Activated naive CD4-positive, alpha-beta T cell (primary cell): ENCODE data around the gene CR2.
"Not testable (repeated sequence)": the region's sequence is repeated elsewhere in the genome, so short reads cannot be mapped to it uniquely, and the experiment has no call there.

ENCODE experiments used
- DNase-seq, 4 experiments: peaks; one replicate each; lab custom pipeline; 2025; lab: John Stamatoyannopoulos, UW

The CR2 gene

DNA sequence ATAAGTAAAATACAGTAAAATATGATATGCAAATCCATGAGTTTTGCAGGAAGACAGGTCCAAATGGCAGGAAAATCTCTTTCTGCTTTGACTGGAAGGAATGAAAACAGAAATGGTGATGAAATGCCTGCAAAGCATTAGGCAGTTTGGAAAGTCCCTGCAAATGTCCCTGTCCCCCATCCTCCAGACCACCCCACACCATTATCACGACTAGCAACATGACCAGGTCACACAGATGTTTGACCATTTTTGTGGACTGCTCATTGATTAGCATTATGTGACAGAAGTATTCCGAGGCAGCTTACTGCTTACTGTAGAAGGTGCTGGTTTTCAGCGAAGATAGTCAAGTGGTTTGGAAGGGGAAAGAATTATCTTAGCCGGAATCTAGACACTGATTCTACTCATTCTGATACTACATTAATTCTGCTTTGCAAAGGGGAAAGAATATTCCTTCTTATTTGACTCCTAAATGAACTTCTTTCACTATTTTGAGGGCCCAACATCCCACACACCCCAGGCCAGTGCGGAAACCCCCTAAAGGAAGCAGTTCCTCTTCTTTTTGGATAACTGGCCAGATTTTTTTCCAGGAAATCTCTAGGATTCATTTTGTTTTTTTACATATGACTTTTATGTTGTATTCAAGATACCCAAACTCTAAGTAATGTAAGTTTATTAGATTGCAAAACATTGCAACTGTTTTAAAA is 9.5 kb upstream of the CR2 start:
- no peak for DNase-seq

DNA sequence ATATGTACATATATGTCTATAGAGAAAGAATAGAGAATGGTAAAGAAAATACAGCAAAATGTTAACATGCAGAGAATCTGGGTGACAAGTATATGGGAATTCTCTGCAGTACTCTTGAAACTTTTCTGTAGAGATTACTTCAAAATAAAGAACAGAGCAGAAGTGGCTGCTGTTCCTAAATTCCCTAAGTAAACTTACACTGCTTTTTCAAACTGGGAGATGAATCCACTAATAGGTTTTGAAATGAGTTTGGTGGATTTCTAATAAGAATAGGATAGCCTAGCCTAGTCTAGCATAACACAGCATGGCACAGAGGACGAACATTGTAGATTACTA is 450 bp upstream of the CR2 start:
- DNase-seq = no peak

DNA sequence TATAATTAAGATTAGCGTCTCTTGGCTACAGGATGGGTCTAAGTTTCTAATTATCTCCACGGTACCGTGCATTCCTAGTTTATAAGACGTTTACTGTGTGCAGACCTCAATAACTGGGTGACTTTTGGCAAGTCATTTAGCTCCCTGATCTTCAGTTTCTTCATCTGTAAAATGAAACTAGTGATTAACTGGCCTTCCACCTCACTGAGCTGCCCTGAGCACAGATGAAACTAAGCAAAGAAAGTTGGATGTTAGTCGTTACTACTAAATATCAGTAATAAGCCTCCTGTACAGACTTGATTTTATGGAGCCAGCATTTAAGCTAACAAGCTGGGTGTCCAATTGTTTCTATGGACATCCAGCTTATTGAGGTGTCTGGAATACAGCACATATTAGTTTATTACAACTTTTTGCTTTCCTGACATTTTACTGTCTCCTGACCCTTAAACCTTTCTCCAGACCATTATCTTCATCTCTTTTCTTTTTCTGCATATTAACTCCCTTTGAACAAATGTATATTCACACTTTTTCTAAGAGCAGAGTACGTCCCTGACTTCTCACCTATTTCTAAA is 1.1 kb downstream of the CR2 start:
- no peak for DNase-seq

DNA sequence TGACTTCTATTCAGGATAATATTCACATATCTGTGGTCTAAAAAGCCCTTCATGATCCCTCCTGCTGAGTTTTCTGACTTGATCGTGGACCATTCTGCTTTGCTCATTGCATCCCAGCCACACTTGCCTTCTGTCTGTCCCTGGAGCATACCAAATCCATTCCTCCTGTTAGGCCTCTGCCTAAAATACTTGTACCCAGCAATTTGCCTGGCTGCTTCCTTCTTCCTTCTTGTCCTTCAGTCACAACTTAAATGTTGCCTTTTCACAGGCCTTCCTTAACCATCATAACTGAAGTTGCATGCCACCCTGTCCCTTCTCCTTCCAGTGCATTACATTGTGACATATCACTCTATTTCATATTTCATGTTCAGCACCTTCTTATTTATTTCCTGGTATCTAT is 4.3 kb downstream of the CR2 start:
- DNase-seq = no peak

DNA sequence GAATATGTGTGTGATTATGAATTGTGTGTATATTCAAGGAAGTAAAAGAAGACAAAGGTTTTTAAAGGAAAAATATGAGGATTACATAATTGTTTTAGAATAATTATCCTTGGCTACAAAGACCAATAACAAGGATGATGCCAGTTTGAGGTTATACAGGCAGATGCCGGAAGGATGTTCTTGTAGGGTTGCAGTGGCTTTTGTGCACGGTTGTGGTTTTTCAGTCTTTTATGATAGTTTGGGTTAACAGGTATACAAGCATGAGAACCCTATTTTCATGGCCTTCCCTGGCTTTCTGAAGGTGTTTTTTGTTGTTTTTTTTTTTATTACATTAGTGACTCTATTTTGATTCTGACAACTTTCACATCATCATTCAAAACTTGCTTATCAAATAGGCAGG is 4.9 kb downstream of the CR2 start:
- DNase-seq = no peak

DNA sequence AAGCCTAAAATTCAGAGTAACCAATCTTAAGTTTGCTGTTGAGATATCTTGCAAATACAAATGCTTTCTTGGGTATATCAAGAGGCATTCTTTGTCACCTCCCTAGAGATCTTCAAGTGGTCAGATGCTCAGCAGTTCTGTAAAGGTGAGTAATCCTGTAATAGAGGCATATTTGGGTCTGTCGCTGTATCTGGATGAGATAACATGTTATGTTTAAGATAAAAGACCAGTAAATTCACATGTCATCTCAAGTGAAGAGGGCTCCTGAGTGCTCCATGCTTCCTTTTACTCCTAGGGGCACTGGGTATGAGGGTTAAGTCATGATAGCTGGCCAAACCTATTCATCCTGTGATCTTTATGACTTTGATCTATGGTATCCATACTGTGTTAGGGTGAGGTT is 7.5 kb downstream of the CR2 start:
- DNase-seq = no peak

DNA sequence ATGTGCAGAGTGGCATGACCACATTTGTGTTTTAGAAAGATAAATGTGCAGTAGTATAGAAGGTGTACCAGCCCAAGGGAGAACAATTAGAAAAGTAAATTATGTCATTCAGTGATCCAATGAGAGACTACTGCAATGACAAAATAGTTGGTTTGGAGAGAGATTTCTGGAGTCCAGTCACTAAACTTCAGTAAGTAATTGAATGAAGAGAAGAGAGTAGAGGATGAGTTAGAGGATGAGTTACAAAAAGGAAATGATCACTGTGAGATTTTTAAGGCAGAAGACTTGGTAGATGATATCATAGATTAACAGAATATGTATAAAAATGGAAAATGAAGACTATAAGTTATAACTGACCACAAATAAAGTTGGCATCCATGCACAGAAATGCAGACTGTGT is 8.4 kb downstream of the CR2 start:
- DNase-seq = no peak

DNA sequence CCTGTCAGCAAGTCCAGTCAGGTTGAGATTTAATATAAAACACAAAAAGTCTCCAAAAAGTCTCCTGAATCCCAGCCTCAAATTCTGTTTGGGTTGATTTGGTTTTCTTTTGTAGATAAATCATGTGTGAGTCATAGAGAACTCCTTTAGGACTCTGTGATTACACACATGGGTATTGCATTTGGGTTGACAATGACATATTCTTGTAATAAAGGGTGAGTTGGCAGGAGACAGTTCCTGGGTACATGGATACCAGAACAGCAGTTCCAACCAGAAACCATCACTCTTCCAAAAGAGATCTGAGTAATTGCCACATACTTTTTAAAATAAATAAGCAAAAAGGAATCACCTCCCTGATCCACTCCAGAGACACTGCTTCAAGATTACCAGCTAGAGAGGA is 8.9 kb downstream of the CR2 start:
- DNase-seq = no peak

DNA sequence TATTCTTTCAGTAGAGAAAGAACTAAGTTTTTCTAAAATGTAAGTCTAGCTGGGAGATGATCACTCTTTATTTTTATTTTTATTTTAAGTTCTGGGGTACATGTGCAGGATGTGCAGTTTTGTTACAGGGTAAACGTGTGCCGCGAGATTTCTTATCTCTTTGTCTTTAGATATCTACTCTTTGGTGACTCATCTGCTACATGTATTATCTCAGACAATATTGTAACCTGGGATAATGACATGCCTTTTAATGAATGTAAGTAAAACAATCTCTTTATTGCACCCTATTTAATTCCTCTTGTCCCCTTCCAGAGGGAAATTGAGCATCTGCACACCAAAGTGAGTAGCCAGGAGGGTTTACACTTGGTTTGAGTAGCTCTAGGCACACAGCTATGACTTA is 9.4 kb downstream of the CR2 start:
- DNase-seq = no peak

DNA sequence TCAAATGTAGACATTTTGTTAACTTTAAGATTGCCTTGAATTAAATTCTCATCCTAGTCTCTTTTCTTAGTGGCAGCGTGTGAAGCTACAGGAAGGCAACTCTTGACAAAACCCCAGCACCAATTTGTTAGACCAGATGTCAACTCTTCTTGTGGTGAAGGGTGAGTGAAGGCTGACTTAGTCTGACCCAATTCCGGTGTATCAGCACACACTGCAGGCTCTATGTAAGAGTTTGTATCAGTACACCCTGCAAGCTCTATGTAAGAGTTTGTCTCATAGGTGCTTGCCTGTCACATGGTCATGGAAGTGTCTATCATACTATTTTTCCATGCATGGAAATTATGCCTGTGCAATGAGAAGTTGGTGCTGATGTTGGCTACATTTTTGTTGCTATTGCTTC is 16.8 kb downstream of the CR2 start:
- no peak for DNase-seq

DNA sequence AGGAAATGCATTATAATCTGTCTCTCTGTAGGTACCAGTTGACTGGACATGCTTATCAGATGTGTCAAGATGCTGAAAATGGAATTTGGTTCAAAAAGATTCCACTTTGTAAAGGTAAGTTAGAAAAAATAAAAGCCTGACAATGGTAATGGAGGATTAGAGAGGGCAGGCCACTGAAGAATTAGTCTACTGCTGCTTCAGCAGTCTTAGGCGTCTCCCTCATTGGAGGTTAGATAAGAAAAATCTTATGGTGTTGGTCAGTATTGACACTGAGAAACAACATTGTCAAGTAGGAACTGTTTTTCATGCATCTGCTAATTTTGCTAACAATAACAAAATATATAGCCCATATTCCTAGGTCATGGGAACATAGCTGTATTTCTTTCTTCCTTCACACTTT is 20.1 kb downstream of the CR2 start:
- DNase-seq = no peak

DNA sequence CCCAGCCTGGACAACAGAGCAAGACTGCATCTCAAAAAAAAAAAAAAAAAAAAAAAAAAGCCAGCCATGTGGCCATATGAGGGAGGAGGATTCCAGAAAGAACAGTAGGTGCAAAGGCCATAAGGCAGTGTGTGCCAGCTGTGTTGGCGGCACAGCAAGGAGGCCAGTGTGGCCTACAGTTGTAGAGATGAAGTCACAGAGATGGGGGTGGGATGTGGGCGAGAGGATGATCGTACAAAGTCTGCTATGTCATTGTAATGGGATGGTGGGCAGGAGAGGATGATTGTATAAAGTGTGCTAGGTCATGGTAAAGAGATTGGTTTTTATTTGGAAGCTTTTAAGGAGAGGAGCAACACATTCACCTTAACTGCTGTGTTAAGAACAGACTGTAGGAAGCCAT is 32.1 kb downstream of the CR2 start:
- no peak for DNase-seq

DNA sequence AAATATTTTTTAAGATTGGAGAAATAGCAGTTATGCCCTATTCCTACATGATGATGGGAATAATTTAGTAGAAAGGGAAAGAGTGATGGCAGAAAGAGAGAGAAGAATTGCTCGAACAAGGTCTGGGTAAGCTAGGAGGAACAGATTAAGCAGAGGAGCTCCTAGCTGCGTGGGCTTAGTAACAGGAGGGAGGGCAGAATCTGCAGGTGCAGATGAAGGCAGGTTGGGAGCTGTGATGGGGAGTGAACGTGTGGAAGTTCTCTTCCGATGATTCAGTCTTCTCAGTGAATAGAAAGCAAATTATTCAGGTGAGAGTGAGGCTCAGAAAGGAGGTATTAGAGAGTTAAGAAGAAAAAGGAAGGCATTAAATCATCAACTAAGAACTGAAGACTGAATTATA is 33.5 kb downstream of the CR2 start:
- no peak for DNase-seq

DNA sequence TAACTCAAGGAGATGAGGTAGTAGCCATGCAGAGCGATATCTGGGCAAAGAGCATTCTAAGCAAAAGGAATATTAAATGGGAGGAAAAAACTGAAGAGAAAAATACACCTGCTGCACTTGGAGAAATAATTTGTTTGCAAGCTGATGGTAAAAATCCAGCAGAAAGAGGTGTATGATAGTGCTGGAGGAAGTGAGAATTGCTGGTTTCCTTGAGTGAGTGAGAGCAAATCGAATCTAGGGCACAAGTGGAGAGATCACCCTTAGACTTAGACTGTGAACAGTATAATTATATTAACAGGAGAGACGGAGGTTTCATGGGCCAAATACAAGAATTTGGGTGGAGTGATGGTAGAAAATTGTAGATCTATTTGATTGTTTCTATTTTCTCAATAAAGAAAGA is 39.1 kb downstream of the CR2 start:
- no peak for DNase-seq

DNA sequence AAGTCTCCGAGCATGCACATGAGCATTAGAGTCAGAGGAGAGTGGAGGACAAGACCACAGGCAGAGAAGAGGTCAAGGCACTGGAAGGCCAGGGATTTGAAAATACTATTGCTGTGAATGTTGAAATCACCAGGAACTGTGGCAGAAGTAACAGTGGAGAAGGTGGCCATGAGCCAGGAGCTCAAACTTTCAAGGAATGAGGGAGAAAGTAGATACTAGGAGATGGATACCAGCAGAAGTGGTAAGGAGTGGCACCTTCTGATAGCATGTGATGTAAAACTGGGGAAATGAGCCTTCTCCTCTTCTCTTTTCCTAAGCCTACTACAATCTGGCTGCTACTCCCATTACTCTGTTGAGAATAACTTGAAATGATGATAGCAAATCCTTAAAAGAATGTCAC is 40.0 kb downstream of the CR2 start:
- DNase-seq = no peak

DNA sequence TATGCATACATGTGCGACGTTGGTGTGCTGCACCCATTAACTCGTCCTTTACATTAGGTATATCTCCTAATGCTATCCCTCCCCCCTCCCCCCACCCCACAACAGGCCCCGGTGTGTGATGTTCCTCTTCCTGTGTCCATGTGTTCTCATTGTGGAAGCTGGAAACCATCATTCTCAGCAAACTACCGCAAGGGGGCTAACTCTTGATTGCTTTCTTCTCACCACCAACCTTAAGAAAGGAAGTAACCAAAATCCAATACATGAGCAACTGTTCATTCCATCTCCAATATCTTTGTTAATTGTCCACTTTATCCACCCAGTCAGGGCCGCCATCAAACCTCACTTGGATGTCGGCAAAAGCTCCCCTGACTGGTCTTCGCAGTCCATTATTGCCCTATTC is 41.2 kb downstream of the CR2 start:
- DNase-seq = not testable (repeated sequence)

DNA sequence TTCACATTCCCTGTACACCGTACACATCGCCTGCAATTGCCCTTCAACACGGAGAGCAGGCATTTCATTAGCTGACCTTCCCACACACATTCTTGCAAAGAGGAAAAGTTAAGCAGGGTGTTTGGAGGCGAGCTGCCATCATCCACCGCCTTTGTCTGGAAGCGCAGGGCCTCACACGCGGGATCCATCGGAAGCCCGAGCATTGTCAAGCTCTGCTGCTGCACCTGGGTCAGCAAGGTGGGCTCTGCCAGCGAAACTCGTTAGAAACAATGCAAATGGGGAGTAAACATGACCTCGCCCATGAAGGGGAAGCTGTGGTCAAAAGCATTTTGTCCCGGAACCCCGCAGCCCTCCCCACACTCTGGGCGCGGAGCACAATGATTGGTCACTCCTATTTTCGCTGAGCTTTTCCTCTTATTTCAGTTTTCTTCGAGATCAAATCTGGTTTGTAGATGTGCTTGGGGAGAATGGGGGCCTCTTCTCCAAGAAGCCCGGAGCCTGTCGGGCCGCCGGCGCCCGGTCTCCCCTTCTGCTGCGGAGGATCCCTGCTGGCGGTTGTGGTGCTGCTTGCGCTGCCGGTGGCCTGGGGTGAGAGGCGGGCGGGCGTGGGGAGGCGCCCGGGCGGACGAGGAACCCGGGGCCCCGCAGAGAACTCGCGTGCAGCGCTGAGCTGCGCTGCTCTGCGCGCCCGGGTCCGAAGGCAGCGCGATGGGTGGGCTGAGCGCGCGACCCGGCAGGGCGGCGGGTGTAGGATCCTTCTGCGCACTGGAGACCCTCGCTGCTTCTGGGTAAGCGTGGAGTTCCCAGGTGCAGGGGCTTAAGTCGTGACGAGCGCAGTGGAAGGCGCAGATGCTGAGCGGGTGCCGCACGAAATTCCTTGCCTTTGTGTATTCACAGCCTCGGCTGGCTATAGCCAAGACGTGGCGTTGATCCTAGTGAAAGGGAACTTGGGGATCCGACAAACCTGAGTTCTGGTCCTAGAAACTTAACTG is 42.0 kb downstream of the CR2 start, which contains the start of gene CR1:
Gene CR1 (plus strand): TSS at position 357 of the 992 bp plus-strand sequence. CDS start 111 bp downstream, at position 468.
- DNase-seq = peak in 1 of 4 experiments; percentile 33

DNA sequence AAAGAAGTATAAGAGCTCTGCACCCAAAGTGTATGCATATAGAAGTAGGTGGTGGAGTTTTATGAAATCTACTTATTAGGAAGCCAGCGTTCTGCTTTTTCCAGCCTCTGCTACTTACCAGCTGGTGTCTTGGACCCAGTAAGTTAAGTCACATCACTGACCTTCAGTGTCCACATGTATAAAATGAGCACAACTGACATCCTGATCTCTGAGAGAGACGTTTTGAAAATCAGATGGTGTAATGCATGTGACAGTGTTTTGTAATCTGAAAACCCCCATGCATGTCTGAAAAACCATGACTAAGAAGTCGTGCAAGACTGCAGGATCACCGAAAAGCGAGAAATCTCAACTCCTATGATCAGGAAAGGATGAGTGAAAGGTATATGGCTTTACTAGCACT is 43.8 kb downstream of the CR2 start:
- DNase-seq = no peak

DNA sequence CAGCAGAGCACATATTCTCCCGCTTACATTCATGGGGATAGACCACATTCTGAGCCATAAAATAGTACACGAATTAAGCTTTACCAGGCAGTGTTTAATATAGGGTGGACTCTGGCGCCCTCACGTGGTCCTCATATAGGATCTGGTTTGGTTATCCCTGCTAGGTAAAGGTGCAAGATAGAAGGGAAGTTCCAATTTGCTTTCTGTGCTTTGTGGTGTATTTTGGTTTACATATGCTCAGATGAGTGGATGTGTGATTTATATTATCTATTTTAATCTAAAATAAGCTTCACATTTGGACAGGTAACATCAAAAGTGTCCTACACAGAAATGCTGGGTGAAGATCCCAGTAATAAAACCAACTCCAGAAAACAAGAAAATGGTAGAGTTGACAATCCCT is 45.4 kb downstream of the CR2 start:
- peak in 3 of 4 experiments; percentile 4 to 54 (median 51) for DNase-seq

DNA sequence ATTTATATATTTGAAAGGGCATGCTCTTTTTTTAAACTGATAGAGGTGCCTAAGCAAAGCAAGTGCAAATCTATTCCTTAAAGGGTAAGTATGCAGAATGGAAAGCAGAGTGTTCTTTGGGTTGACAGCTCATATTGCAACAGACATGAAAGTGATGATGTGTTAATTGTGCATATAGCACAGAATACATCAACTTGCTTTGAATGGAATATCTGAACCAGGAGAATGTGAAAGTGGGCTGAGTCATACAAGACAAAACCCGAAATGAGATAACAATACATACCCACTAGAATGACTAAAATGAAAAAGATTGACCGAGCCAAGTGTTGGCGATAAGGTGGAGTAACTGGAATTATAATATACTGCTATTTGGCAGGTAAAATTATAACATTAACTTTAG is 46.2 kb downstream of the CR2 start:
- DNase-seq = no peak

DNA sequence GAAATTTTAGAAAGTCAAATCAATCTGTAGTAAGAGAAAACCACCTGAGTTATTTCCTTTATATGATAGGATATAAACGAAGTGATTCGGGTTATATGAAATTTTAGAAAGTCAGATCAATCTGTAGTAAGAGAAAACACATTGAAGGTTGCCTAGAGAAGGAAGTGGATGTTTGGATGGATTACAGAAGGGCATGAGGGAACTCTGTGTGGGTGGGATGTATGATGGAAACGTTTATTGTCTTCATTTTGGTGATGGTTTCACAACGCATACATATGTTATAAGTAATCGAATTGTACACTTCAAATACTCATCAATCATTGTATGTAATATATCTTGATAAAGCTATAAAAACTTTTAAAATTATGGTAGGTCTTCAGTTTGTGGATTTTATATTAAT is 46.9 kb downstream of the CR2 start:
- no peak for DNase-seq

DNA sequence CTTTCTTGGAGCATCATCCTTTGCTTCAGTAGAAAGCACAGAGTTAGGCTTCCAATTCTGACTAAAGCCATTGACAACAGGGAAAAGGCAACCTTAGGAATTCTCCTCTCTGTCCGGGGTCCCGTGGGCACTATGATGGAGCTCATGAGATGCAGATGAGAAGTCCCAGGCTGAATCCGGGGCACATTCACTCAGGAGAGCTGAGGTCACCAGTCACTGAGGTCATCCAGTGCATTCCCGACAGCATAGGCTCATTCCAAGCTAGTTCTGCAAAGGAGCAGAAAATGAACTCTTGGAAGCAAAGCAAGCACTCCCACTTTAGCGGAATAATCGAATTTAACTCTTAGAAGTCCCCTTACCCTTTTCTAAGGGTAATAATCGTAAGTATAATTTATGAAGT is 48.6 kb downstream of the CR2 start:
- DNase-seq = no peak

DNA sequence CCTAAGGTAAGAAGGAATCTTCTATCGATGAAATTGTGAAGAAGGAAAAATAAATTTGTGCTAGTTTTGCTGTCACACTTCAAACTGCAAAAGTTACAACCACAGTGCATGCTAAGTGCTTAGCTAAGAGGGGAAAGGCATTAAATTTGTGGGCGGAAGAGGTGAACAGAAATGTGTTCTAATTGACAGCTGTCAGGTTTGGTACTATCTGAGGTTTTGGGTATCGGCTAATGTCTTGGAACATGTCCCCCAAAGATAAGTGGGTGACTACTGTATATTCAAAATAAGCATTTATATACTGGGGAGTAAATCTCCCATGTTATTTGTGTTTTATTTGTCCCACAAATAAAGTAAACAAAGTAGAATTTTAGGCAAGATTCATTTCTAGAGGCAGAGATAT is 49.8 kb downstream of the CR2 start:
- no peak for DNase-seq
